Fibroblast of lung (primary cell): ENCODE measurements around the gene CEP128.

Source experiments
- CTCF ChIP-seq, 2 donors: IDR thresholded peaks in 1 of 2; conservative IDR thresholded peaks in 1 of 2; 1 replicate in 1 of 2; 2 replicates in 1 of 2; pipeline ENCODE4 v1.5.1; 2011 to 2012; ENCODE audit warnings: low read length in 2 of 2, control low read depth in 1 of 2, inconsistent platforms in 1 of 2, low read depth in 1 of 2, mild to moderate bottlenecking in 1 of 2
- EZH2 ChIP-seq: IDR thresholded peaks from 2 replicates; pipeline ENCODE4 v1.5.1; 2012; ENCODE audit warnings: low read length, control low read depth, mild to moderate bottlenecking; ENCODE audit errors: missing control alignments

GRCh38 chr14:80847070-80847469 lies 94.5 kb downstream of the CEP128 start:
- TF ChIP-seq CTCF (conservative IDR thresholded peaks at IDR 0.05 in 1 of 2, IDR thresholded peaks at IDR 0.05 in 1 of 2; ENCODE audit: low read depth in 1 of 2, low read length in 2 of 2) (no peak), EZH2 (no peak)
